HG02885 (cell line): ENCODE results near the gene CAMSAP1.
"Not testable (repeated sequence)": the region's sequence is repeated elsewhere in the genome, so short reads cannot be mapped to it uniquely, and the experiment has no call there.

Experiments used
- ATAC-seq: cut with Tn5 transposase; IDR thresholded peaks from one replicate; pipeline ENCODE4 v1.9.1; 2021; ENCODE audit warnings: mild to moderate bottlenecking; ENCODE audit not compliant: unreplicated experiment, poor library complexity

Gene CAMSAP1

GRCh38 chr9:135924628-135925338, 17.4 kb upstream of the CAMSAP1 start:
- no peak for ATAC-seq

GRCh38 chr9:135923508-135923907, 16.2 kb upstream of the CAMSAP1 start:
- no peak for ATAC-seq

- no peak for ATAC-seq
Measured at GRCh38 chr9:135921749-135922310, 14.5 kb upstream of the CAMSAP1 start.

GRCh38 chr9:135920973-135921585, 13.7 kb upstream of the CAMSAP1 start:
- ATAC-seq, result no peak

GRCh38 chr9:135920256-135920930, 13.0 kb upstream of the CAMSAP1 start:
- no peak for ATAC-seq

GRCh38 chr9:135919318-135919890, 12.1 kb upstream of the CAMSAP1 start:
- ATAC-seq, result no peak

- ATAC-seq, result not testable (repeated sequence)
Measured at GRCh38 chr9:135916227-135916626, 8.9 kb upstream of the CAMSAP1 start.

- no peak for ATAC-seq
Measured at GRCh38 chr9:135914921-135915320, 7.6 kb upstream of the CAMSAP1 start.

GRCh38 chr9:135911233-135911632, 3.9 kb upstream of the CAMSAP1 start:
- not testable (repeated sequence) for ATAC-seq

GRCh38 chr9:135910757-135911156, 3.4 kb upstream of the CAMSAP1 start:
- ATAC-seq, result no peak

- no peak for ATAC-seq
Measured at GRCh38 chr9:135910216-135910615, 2.9 kb upstream of the CAMSAP1 start.

- no peak for ATAC-seq
Measured at GRCh38 chr9:135909371-135909770, 2.0 kb upstream of the CAMSAP1 start.

GRCh38 chr9:135908754-135909204, 1.4 kb upstream of the CAMSAP1 start:
- no peak for ATAC-seq

GRCh38 chr9:135908093-135908753, 877 bp upstream of the CAMSAP1 start:
- no peak for ATAC-seq

- ATAC-seq, result peak; percentile 19
Measured at GRCh38 chr9:135907006-135907430, 328 bp downstream of the CAMSAP1 start.

- peak; percentile 16 for ATAC-seq
Measured at GRCh38 chr9:135906291-135907005, 898 bp downstream of the CAMSAP1 start.

- ATAC-seq, result no peak
Measured at GRCh38 chr9:135905380-135906258, 1.7 kb downstream of the CAMSAP1 start.

GRCh38 chr9:135903786-135904520, 3.4 kb downstream of the CAMSAP1 start:
- ATAC-seq, result no peak
